Fibroblast of skin of left quadriceps (primary cell): ENCODE data around the gene UPK1B.
"Not testable (repeated sequence)": the region's sequence is repeated elsewhere in the genome, so short reads cannot be mapped to it uniquely, and the experiment has no call there.

Experiments
- DNase-seq, 2 experiments: peaks; one replicate each; pipeline ENCODE4 v3.0.0-alpha.2; 2013; ENCODE audit warnings: low read depth in 2 of 2

Gene UPK1B

GRCh38 chr3:119223511-119223910 is 50.1 kb downstream of the UPK1B start:
- DNase-seq = no peak

DNA sequence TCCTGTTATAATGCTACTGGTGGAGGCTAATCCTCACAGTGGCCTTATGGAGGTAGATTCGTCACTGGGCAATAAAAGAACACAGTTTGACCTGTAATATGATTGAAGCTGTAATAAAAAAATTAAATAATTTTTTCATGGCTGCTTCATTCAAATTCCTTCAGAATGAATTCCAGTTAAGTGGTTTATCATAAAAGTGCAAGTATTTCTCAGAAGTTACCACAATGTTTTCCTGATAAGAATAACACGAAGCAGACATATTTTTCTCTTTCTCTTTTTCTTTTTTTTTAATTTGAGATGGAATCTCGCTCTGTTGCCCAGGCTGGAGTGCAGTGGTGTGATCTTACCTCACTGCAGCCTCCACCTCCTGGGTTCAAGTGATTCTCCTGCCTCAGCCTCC is 51.7 kb downstream of the UPK1B start:
- DNase-seq = no peak

DNA sequence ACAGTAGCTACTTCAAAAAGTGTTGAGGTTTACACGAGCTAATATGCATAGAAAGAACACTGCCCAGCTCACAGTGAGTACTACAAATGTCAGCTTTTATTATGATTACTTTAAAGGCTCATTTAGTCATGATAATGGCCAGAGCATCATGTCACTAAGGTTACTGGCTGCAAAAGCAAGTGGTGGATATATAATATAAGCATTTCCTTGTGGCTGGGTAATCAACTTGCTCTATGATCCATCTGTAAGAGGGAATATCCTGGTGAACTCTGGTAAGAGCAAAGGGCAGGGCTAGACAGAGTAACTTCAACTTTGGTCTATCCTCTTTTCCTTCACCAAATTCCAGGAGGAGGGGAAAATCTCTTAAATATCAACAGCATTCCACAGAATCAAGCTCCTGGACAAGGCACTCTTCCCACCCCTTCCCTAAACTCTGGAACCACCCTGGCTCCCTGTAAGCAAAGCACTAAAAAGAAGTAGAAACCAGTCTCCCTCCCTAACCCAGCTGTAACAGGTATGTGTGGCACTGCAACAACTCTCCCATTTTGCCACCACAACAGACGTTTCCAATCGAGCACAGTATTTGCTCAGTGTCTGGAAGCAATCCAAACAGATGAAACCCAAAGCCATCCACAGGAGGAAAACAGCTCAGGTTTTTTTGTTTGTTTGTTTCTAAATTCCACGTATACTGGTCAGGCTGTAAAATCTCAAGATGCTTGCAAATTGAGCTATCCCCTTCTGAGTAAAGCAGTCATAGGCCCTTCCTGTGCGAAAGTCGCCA is 53.9 kb downstream of the UPK1B start:
- DNase-seq = no peak

GRCh38 chr3:119228373-119229145 is 55.2 kb downstream of the UPK1B start:
- no peak for DNase-seq

- DNase-seq = no peak
These were observed 55.8 kb downstream of the UPK1B start for GRCh38 chr3:119229190-119229589.

DNA sequence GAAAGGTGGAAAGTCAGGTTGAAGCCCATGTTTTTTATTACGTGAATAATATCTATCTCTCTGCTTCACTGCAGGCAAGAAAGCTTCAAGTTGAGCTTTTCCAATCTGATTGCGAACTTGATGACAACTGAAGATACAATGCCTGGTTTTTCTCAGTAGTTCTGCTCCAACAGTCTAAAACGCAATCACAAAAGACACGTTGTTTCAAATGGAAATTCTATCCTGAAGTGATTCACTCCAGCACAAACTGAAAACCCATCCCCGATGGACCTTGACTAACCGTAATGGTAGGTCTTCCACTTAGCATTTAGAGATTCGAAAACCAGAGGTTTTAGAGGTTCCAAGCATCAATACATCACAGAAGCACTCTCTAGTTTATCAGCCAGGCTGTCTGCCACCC is 56.7 kb downstream of the UPK1B start:
- DNase-seq = no peak

GRCh38 chr3:119230745-119231144 is 57.3 kb downstream of the UPK1B start:
- no peak for DNase-seq

DNA sequence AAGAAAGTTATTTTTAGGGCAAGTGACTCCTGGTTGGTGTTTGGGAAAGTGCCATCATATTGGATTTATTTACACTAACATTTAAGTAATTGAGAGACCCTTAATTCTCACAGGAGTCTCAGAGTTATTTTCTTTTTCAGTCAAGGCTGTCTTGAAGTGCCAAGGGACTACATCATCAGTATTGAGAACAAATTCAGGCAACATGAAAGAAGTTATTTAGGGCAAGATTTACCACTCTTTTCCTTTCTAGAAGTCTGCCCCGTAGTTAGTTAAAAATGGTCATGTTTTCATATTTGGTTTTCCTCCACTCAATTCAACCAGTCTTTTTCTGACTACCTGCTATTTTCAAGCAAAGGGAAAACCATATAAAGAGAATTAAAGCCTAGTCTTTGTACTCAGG is 61.2 kb downstream of the UPK1B start:
- DNase-seq = no peak

DNA sequence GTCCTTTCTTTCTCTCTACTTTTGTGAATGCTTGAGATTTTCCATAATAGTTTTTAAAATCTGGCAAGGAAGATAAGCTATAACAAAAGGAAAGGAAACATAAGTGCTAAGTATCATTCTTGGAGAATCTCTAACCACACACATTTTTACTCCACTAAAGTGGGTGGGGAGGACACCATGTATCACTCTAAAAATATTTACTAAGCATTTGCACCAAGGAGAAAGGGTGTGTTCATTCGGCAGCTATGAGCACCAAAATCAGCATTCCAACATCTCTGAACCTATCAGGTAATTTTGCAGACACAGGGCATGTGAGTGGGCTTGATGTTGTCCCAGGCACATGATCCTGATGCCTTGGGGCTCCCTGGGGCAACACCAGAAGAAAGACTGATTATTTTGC is 61.8 kb downstream of the UPK1B start:
- DNase-seq = peak; percentile 49 to 53

GRCh38 chr3:119236756-119237155 is 63.4 kb downstream of the UPK1B start:
- DNase-seq = no peak

GRCh38 chr3:119237299-119237698 is 63.9 kb downstream of the UPK1B start:
- no peak for DNase-seq

- DNase-seq = no peak
These were observed 65.0 kb downstream of the UPK1B start for GRCh38 chr3:119238363-119238762.

DNA sequence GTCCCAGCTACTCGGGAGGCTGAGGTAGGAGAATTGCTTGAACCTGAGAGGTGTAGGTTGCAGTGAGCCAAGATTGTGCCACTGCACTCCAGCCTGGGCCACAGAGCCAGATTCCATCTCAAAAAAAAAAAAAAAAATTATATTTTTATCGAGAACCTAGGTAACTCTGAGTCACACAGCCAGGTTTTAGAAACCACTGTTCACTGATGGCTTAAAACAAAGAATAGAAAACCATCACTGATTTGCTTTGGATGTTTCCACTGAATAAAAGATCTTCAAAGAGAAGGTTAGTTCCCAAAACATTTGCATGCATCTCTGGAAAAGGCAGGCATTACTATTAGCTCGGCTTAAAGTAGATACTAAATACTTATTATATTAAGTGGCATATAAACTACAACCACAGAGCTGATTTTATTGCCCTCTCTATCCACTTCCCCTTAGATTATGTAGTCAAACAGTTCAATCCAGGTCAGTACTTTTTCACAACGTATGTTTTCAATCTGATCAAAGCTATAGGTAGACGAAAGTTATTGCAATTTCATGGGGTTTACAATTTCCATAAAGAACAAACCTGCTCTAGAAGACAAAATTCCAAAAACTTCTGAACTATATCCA is 65.9 kb downstream of the UPK1B start:
- no peak for DNase-seq

- no peak for DNase-seq
These were observed 66.7 kb downstream of the UPK1B start for GRCh38 chr3:119240101-119240590.

- peak; percentile 66 for DNase-seq
These were observed 67.4 kb downstream of the UPK1B start, which contains the start of gene B4GALT4 for GRCh38 chr3:119240591-119241434. TSS of gene B4GALT4 (minus strand) at chr3:119240878. CDS start at chr3:119230099, 10,779 bp downstream.

DNA sequence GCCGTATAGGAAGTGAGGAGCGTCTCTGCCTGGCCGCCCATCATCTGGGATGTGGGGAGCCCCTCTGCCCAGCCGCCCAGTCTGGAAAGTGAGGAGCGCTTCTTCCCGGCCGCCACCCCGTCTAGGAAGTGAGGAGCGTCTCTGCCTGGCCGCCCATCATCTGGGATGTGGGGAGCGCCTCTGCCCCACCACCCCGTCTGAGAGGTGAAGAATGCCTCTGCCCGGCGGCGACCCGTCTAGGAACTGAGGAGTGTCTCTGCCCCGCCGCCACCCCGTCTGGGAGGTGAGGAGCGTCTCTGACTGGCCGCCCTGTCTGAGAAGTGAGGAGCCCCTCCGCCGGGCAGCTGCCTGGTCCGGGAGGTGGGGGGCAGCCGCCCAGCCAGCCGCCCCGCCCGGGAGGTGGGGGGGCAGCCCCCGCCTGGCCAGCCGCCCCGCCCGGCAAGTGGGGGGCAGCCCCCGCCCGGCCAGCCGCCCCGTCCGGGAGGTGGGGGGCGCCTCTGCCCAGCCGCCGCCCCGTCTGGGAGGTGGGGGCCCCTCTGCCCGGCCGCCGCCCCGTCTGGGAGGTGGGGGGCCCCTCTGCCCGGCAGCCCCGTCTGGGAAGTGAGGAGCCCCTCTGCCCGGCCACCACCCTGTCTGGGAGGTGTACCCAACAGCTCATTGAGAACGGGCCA is 69.1 kb downstream of the UPK1B start:
- not testable (repeated sequence) for DNase-seq

DNA sequence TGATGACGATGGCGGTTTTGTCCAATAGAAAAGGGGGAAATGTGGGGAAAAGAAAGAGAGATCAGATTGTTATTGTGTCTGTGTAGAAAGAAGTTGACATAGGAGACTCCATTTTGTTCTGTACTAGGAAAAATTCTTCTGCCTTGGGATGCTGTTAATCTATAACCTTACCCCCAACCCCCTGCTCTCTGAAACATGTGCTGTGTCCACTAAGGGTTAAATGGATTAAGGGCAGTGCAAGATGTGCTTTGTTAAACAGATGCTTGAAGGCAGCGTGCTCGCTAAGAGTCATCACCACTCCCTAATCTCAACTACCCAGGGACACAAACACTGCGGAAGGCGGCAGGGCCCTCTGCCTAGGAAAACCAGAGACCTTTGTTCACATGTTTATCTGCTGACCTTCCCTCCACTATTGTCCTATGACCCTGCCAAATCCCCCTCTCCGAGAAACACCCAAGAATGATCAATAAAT is 69.7 kb downstream of the UPK1B start:
- not testable (repeated sequence) for DNase-seq

DNA sequence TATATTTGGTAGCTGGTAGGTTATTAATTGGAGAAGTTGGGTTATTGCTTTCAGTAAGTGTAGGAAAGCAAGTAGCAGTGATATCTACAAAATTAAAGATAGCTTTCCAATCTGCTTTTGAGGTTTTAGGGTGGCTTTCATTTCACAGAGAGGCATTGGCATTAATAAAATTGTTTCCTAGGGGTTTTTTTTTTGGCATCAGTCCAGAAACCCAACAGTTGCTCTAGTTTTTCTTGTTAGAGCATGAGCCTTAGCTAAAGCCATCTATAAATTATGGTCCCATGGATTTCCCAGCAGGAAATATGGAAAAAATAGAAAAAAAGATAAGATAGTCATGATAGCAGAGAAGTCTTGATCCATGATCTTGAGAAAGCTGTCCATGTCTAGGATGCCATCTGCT is 70.3 kb downstream of the UPK1B start:
- DNase-seq = no peak

- DNase-seq = no peak
These were observed 72.4 kb downstream of the UPK1B start for GRCh38 chr3:119245778-119246177.
